Esophagus squamous epithelium (tissue), 5 donors: ENCODE data around the gene CCDC32. TPM values are rescaled to one million over a fixed set of nuclear protein-coding genes. Genes with fewer than 3 reads are reported as not detected.
A peak's percentile ranks its signal among the peaks of the same experiment; 100 is the strongest.

Experiments used
- DNase-seq: peaks from one replicate; lab custom pipeline; 2025; lab: John Stamatoyannopoulos, UW
- H3K27ac ChIP-seq, 4 donors: fragments of 200-600 bp; sonication (generic); one replicate each; pipeline ENCODE4 v1.5.1; 2016 to 2019; ENCODE audit warnings: mild to moderate bottlenecking in 1 of 4
- H3K27me3 ChIP-seq, 4 donors: fragments of 200-600 bp; sonication (generic); 1 replicate in 3 of 4; 2 replicates in 1 of 4; pipeline versions ENCODE4 v1.5.1 to v1.6.0; 2017 to 2021; ENCODE audit warnings: antibody characterized with exemption in 1 of 4
- H3K36me3 ChIP-seq, 3 donors: fragments of 200-600 bp; sonication (generic); one replicate each; pipeline ENCODE4 v1.5.1; 2016 to 2019
- H3K4me1 ChIP-seq, 3 donors: fragments of 200-600 bp; sonication (generic); one replicate each; pipeline ENCODE4 v1.5.1; 2017 to 2019
- H3K4me3 ChIP-seq, 4 donors: fragments of 200-600 bp; sonication (generic); 1 replicate in 3 of 4; 2 replicates in 1 of 4; pipeline ENCODE4 v1.5.1; 2016 to 2019; ENCODE audit warnings: mild to moderate bottlenecking in 2 of 4, moderate library complexity in 1 of 4
- H3K9me3 ChIP-seq, 3 donors: fragments of 200-600 bp; sonication (generic); one replicate each; pipeline ENCODE4 v1.5.1; 2016 to 2019
- CTCF ChIP-seq, 6 experiments: fragments of 450-650 bp in 4 of 6; fragments of 200-600 bp in 2 of 6; sonication (generic) in 2 of 6; IDR thresholded peaks; one replicate each; pipeline ENCODE4 v1.5.1; 2016 to 2019; ENCODE audit warnings: antibody characterized with exemption in 6 of 6, mild to moderate bottlenecking in 4 of 6, moderate library complexity in 4 of 6
- POLR2A ChIP-seq, 4 donors: fragments of 450-650 bp; IDR thresholded peaks; one replicate each; pipeline ENCODE4 v1.6.1; 2017; ENCODE audit warnings: antibody characterized with exemption in 4 of 4, mild to moderate bottlenecking in 4 of 4, moderate library complexity in 3 of 4
- WGBS, 2 donors: methylation state at CpG; one replicate each; pipeline ENCODE4 v1.1.5; 2018; 5-methylcytosine and 5-hydroxymethylcytosine counted together
- intact Hi-C: fragments of 100-400 bp; cut with DNase I; formaldehyde crosslinking; loops from one replicate; pipeline ENCODE4 v1.15.0; 2022
- total RNA-seq, 4 donors: library from RNA; depleted of rRNA; stranded (reverse); fragments of >200 nt; gene quantifications; one replicate each; pipeline ENCODE4 v1.1.0, GENCODE V29; 2016
- donor health status: DM: yes; HTN: yes; CAD: no.

Gene CCDC32
- 10 to 100 TPM in 2 of 4 donors, 1 to 10 TPM in 2; 7.3 to 27.9 (median 15.8) TPM for total RNA-seq

GRCh38 chr15:40564591-40565332 is at the start of gene CCDC32:
Gene CCDC32, minus strand, starts transcription at chr15:40565042. Its CDS starts 2,027 bp downstream, at chr15:40563015.
- Histone ChIP-seq H3K27me3 (no peaks in the 10 kb centered on the region), H3K4me1 (peaks cover 13 to 50% (median 13%) of the 10 kb centered on the region in 3 donors), H3K36me3 (peaks cover 0 to 25% (median 0%) of the 10 kb centered on the region in 3 donors), H3K9me3 (no peaks in the 10 kb centered on the region), H3K4me3 (peak within 1 kb of the TSS; percentile 73 to 91 (median 76)), H3K27ac (peak within 1 kb of the TSS; percentile 90 to 96 (median 94))
- intact Hi-C loops, result no loop called here
- peak in 3 of 4 donors; percentile 49 to 82 (median 69) for TF ChIP-seq POLR2A (IDR thresholded peaks at IDR 0.05)
- peak in 1 of 6 experiments; percentile 4 for TF ChIP-seq CTCF (IDR thresholded peaks at IDR 0.05)
- DNase-seq, result peak; percentile 89
- WGBS, 2 donors, result 0 to 1% methylated on average over 9 to 15 of the region's 40 CpGs

- Histone ChIP-seq H3K4me3 (no peak overlapping the region), H3K27me3 (no peaks in the 10 kb centered on the region), H3K36me3 (no peaks in the 10 kb centered on the region), H3K4me1 (no peaks in the 10 kb centered on the region), H3K9me3 (no peaks in the 10 kb centered on the region), H3K27ac (no peak overlapping the region)
- no peak for DNase-seq
- TF ChIP-seq POLR2A (IDR thresholded peaks at IDR 0.05) (no peak), CTCF (IDR thresholded peaks at IDR 0.05) (no peak)
- 81 to 91% methylated on average over 5 of the region's 5 CpGs for WGBS, 2 donors
- intact Hi-C loops, result no loop called here
These were observed 48.2 kb upstream of the CCDC32 start for GRCh38 chr15:40613080-40613479.

GRCh38 chr15:40603935-40604334 is 39.1 kb upstream of the CCDC32 start:
- no peaks in the 10 kb centered on the region for H3K27me3 ChIP-seq
- DNase-seq, result no peak
- H3K9me3 ChIP-seq, result no peaks in the 10 kb centered on the region
- no peak for TF ChIP-seq POLR2A (IDR thresholded peaks at IDR 0.05)
- TF ChIP-seq CTCF (IDR thresholded peaks at IDR 0.05), result no peak
- no peaks in the 10 kb centered on the region for H3K4me1 ChIP-seq
- H3K4me3 ChIP-seq, result no peak overlapping the region
- no peak overlapping the region for H3K27ac ChIP-seq
- H3K36me3 ChIP-seq, result no peaks in the 10 kb centered on the region
- intact Hi-C loops, result no loop called here

GRCh38 chr15:40600956-40601355 is 36.1 kb upstream of the CCDC32 start:
- TF ChIP-seq POLR2A (IDR thresholded peaks at IDR 0.05) (no peak), CTCF (IDR thresholded peaks at IDR 0.05) (no peak)
- DNase-seq, result no peak
- intact Hi-C loops, result no loop called here

GRCh38 chr15:40598672-40599071 is 33.8 kb upstream of the CCDC32 start:
- intact Hi-C loops, result no loop called here
- H3K36me3 ChIP-seq, result no peaks in the 10 kb centered on the region
- peaks cover 0 to 17% (median 0%) of the 10 kb centered on the region in 3 donors for H3K4me1 ChIP-seq
- no peaks in the 10 kb centered on the region for H3K9me3 ChIP-seq
- H3K27ac ChIP-seq, result no peak overlapping the region
- H3K27me3 ChIP-seq, result peaks cover 0 to 8% (median 0%) of the 10 kb centered on the region in 4 donors
- no peak overlapping the region for H3K4me3 ChIP-seq
- 77 to 96% methylated on average over 4 of the region's 4 CpGs for WGBS, 2 donors
- no peak for TF ChIP-seq POLR2A (IDR thresholded peaks at IDR 0.05)
- no peak for TF ChIP-seq CTCF (IDR thresholded peaks at IDR 0.05)
- DNase-seq, result no peak

More at GRCh38 chr15:40600956-40601355, 36.1 kb upstream of the CCDC32 start:
- Histone ChIP-seq H3K27ac (no peak overlapping the region), H3K27me3 (peaks cover 0 to 4% (median 0%) of the 10 kb centered on the region in 4 donors), H3K4me3 (no peak overlapping the region), H3K4me1 (no peaks in the 10 kb centered on the region), H3K36me3 (no peaks in the 10 kb centered on the region), H3K9me3 (no peaks in the 10 kb centered on the region)
- WGBS, 2 donors, result 94 to 95% methylated on average over 11 to 12 of the region's 12 CpGs
